CD4-positive, alpha-beta T cell treated with Interleukin-15 for 4 hours (primary cell): ENCODE results near the gene MLLT1.

Experiments
- DNase-seq: peaks from one replicate; pipeline ENCODE4 v3.0.0-alpha.2; 2020; ENCODE audit warnings: low spot score

The MLLT1 gene

DNA sequence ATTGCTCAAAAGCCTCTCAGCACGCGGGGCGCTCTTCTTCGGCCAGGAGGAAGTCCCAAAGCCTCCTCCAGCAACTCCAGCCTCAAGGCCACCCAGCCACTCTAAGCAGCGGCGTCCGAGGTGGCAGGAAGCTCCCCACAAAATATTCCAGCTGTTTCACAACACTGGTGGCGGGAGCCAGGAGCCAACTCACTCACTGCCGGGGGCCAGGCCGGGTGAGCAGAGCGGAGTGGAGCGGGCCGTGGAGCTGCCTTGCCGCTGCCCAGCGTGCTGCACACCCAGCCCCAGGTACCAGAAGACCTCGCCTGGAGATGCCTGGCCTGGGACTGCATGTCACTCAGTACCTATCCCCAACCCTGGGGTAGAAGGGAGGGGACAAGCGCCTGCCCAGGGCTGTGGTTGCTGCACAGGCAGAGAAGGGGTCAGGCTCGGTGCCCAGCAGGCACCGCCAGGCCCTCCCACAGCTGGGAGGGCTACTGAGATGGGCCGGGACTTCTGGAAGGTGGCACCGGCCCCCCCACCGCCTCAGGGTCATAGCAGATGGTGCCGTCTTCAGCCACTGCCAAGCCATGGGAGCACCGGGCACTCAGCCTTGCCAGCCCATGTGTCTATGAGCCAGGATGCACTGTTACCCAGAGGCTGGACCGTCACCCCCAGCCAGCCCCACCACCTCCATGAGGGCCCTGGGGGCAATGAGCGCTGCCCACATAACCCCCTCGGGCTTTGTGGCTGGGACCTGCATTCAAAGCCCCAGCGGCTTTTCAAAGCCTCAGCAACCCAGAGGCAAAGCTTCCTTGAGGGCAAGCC is 59.2 kb downstream of the MLLT1 start:
- DNase-seq = no peak

GRCh38 chr19:6219586-6220290 is 60.0 kb downstream of the MLLT1 start:
- no peak for DNase-seq

DNA sequence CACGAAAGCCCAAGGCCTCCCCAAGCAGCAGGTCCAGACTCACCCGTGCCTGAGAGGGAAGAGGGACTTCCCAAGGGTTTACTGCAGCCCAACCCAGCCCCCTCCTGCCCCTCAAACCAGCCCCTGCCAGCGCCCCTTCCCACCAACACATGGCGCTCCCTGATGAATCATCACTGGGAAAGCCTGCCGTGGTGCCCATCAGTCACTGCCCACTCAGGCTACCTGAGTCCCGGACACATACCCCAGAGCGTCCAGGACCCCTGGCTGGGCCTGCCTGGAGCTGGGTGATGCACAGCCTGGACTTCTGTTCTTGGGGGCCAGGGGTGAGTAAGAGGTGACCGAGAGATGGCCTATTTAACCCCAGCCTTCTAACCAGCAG is 60.6 kb downstream of the MLLT1 start:
- DNase-seq = no peak

DNA sequence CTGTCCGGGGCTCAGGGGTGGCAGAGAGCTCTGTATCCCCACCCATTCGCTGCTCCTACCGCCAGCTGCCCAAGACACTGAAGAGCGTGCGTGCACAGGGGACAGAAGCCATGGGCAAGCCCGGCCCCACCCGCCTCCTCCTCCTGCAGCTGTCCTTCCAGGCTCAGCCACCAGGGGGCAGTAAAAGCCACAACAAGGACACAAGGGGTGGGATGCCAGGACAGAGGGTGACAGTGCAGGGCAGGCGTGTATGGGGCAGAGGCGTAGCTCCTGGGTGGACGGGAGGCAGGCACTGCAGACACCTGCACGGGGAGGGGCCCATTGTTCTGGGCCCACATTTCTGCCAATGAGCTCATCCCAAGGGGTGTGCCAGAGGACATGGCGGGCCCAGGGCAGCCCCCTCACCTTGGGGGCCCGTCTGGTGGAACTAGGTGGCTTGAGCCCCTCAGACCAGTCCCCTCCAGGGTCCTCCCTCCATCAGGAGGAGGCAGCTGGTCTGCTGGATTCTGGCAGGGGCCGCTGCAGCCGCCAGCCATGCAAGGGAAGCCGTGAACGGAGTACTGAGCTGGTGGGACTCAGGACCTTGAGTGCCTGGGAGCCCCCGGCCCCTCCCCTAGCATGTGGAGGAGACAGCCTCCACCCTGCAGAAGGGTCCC is 61.2 kb downstream of the MLLT1 start:
- DNase-seq = peak; percentile 79

DNA sequence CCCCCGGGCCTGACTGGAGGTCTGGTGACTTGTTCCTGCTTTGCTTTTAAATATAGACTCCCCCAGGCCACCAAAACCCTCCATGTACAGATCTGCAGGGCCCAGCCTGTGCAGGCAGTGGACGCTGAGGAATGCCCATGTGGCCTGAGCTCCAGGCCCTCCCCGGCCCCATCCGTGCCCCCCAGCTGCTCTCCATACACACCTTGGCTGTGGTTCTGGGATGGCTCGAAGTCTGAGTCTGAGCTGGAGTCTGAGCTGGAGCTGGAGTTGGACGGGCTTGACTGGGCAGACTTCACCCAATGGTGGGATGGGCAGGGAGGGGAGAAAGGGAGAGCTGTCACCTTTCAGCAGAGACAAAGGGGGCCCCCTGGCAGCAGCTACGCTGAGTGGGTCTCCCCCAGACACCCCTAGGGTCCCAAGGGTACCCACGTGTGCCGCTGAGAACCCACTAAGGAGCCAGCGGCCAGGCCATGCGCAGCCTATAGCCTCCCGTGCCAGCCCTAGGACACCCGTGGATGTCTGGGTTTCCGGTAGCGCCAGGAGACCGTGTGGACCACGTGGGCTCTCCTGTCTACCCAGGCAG is 61.9 kb downstream of the MLLT1 start:
- no peak for DNase-seq

DNA sequence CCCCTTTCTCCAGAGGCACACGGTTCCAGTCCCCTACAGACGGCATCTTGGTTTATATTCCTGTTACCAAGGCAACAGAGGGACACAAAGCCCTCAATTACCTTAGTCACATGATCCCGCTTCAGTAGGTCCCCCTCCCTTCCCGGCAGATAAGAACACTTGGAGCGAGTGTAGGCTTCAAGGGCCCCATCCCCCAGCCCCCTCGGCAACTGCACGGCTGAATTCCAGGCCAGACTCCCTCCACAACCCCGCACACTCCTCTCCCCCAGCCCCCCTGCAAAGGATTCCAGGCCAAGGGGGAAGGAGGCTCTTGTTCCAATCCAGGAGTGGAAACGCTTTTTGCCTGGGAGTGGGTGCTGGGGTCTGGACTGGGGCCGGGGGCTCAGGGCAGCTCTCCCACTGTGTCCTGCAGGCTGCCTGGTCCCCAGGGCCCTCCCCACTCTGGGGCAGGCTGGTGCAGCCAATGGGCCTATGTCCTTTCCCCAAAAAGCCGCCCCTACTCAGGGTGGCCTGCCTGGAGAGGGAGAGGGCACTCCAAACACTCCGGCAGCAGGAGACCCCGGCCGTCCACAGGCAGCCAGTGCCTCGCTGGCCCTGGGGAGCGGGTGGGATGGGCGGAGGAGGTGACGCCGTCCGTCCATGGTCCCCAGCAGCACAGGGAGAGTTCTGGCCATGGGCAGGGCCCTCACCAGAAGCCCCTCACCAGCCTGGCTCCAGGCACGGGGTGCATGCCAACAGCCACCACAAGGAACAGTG is 62.6 kb downstream of the MLLT1 start:
- no peak for DNase-seq

DNA sequence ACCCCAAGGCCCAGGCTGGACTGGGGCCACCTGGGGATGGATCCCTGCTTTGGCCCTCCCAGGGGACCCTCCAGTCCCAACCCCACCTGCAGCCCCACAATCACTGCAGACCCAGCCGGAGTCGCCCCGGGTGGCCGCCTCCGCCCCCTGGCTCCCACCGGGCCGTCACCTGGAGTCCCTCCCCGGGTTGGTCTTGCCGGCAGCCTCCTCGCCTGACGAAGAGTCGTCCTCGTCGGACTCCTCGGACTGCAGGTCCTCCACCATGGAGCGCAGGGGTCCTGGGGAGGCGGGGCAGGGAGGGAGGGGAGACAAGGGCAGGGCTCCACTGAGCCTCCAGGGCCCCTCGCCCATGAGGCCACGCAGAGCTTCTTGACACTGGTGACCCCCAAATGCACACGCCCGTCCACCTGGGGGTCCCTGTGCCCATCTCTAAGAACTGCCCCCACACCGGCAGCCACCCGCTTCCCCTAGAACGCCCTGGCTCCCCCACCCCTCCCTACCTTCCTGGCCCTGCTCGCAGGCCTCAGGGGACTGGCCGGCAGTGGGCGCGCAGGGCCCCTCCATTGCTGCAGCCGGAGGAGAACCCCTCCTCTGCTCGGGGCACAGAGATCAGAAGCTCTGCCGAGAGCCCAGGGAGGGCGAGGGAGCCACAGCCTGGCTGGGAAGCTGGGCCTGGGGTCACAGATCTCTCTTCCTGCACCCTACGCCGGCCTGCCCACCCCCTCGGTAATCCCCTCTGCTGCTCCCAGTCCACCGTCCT is 63.4 kb downstream of the MLLT1 start:
- DNase-seq = no peak

DNA sequence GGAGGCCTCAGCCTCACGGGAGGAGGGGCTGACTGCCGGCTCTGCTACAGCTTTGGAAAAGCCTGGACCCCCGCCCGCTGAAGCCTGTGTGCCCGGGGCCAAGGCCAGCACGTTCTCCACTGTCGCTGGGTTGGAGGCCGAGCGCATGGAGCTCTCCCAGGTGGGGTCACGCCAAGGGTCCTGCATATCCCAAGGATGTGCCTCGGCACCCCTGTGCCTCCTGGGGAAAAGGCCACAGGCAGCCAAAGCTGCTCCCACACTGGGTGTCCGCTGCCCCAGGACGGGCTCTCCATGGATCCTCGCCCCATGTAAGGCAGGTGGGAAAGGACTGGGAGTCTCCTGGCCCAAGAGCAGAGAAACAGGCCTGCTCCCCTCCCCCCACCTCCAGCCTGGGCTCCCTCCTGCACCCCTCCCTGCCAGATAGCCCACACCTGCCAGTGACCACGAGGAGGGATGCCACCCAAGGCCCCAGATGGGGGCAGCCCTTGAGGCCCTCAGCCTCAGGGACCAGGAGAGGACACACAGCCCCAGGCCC is 64.0 kb downstream of the MLLT1 start:
- DNase-seq = no peak

- no peak for DNase-seq
These were observed 64.8 kb downstream of the MLLT1 start for GRCh38 chr19:6214881-6215541.

DNA sequence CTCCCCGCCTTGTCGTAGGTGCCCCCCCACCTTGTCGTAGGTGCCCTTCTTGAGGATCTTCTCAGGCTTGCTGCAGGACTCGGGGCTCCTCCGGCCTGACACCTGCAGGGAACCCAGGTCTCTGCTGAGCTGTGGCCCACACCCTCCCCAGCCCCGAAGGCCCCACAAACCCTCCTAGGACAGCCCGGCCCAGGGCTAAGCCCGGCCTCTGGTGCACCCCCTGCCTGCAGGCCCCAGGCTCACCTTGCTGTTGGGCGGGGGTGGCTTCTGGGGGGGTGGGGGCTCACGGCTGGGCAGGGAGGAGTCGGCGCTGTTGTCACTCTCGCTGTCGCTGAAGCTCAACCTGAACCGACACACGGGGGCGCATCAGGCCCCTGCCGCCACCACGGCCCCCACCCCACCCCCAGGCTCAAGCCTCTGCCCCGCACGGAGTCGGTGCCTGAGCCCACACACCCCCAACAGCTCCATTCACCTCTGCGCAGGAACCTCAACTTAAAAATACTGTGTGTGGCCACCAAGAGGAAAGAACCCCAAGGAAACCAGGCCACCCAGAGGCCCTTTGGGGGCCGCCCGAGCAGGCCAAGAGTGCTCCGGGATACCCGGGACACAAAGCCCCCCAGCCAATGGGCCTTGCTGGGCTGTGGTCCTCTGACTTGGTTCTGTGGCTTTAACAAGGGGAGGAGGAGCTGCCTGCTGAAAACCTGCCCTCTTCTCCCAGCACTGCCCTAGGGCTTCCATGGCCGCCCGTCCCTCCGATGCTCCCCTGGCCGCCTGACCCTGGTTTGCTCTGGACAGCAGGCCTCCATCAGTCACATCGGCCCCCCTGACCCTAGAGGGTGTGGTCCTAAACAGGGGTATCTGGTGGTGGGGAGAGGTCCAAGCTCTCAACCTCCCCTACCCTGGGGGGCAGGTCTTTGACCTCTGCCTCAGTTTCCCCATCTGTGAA is 65.8 kb downstream of the MLLT1 start:
- no peak for DNase-seq

- no peak for DNase-seq
These were observed 66.5 kb downstream of the MLLT1 start for GRCh38 chr19:6213266-6213595.

- DNase-seq = no peak
These were observed 67.1 kb downstream of the MLLT1 start for GRCh38 chr19:6212403-6213265.

DNA sequence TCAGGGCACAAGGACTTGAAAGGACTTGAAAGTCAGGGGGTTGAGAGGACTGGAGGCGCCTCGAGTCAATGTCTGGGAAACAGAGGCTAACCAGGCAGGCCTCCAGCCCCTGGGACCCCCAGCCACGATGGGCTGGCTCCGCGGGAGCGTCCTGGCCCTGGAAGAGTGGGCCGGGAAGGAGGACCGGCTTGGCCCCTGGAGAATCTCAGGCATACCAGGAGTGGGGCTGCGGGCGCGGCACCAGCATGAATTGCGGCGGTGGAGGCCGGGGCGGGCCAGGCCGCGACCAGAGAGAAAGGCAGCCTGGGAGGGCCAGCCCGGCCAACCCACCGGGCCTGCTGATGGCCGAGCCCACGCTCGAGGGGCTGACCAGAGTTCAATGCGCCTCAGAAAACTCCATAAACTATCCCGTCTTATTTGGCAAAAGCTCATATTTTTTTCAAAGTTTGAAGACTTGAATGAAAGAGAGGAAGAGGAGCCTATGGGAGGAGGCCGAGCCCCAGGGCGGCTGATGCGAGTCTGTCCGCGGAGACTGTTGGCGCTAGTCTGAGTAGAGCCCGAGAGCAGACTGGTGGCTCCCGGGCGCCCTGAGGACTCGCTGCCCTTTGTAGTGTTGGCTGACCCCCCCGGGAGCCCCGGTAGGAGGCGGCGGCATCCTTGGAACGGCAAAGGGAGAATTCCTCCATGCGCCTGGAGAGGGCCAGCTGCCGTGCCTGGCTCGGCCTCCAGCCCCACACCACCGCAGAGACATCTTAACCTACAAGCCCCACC is 68.0 kb downstream of the MLLT1 start:
- no peak for DNase-seq

DNA sequence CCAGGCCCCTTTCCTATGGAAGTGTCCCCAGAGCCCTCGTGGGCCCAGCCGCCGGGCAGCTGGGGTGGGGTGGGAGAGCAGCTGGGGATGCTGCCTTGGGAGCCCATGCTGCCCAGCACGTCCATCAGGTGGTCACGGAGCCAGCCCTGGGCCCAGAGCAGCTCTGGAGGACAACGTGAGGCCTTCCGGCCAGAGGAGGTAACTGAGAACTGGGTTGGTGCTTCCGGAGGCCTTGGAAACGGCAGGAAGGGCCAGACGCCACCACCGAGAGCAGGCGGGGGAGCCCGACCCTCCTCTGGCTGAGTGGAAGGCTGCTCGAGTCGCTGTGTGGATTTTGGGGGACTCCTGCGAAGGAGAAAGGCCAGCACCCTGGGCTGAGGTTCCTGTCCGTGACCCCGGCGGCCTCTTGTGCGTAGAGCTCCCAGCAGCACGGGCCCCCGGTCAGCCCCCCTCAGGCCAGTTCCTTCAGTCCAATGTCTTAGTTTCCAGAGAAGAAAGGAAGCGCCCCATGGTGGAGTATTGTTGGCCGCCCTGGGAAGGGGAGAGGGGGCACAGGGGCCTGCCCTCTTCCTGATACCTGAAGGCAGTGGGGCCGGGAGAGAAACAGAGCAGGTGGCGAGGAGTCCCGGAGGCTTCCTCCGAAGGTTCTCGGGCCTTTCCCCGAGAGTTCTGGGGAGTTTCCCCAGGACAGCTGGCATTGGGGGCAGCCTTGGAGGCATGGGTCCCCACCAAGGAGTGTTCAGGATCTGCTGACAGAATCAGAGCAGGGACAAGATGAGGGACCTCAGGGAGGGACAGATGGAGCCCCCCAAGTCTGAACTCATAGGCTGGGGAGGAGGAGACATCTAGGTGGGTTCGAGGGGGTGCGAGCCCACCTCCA is 68.8 kb downstream of the MLLT1 start:
- DNase-seq = no peak

DNA sequence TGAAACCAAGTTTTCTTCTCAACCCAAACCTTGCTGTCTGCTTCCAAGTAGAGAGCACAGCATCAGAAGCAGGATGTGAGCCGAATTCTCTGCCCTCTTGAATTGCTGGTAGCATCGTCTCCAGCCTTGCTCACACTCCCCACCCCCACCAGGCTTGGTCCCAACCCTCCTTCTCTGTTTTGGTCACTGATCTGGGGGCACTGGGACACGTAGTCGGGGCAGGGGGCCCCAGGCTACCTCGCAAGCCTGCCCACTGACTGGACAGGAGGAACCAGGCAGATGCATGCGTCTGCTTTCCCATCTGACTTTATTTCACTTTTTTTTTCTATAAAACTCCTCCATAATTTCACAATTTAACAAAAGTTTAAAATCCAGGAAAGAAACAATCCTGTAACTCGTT is 69.7 kb downstream of the MLLT1 start:
- no peak for DNase-seq

GRCh38 chr19:6209680-6210079 is 70.1 kb downstream of the MLLT1 start:
- no peak for DNase-seq

DNA sequence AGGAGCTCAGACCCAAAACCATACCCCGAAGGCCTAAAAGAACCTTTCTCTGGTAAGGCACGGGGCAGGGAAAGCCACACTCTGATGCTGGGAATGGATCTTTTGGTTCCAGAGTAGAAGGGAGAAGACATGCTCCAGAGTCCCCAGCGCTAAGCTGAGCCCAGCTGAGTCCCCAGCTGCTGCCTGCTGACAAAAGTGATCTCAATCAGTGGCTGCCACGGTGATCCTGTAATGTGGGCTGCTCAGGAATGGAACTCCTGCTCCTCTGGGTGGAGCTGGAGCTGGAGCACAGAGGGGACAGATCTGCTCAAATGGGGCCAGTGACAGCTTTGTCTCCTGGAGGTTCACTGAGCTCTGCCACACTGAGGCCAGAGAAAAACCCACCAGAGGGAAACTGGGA is 70.5 kb downstream of the MLLT1 start:
- no peak for DNase-seq
